Esophagus squamous epithelium (tissue), 4 donors: ENCODE measurements around the gene CTTNBP2.

Experiments used
- POLR2A ChIP-seq, 4 donors: fragments of 450-650 bp; IDR thresholded peaks; one replicate each; pipeline ENCODE4 v1.6.1; 2017; ENCODE audit warnings: antibody characterized with exemption in 4 of 4, mild to moderate bottlenecking in 4 of 4, moderate library complexity in 3 of 4
- TF ChIP-seq, protein P1 (sequence below), 6 experiments: fragments of 450-650 bp in 4 of 6; fragments of 200-600 bp in 2 of 6; sonication (generic) in 2 of 6; IDR thresholded peaks; one replicate each; pipeline ENCODE4 v1.5.1; 2016 to 2019; ENCODE audit warnings: antibody characterized with exemption in 6 of 6, mild to moderate bottlenecking in 4 of 6, moderate library complexity in 4 of 6

DNA sequence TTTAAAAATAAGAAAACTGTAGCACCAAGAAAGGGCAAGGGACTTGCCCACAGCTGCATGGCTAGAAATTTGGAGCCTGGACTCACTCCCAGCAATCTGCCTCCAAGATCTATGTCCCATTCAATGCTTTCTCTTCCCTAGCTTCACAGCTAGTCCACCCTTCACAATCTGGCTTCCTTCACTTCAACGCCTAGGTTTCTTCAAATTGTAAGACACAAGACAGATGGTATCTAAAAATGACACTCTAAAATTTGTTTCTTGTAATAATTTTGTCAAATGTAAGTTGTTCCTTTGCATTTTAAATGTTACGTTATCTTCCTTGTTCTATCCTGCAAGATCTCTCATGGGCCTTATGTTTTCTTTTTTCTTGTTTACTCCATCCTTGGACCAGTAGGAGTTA, 48.6 kb downstream of the CTTNBP2 start:
- TF ChIP-seq, protein P1, sequence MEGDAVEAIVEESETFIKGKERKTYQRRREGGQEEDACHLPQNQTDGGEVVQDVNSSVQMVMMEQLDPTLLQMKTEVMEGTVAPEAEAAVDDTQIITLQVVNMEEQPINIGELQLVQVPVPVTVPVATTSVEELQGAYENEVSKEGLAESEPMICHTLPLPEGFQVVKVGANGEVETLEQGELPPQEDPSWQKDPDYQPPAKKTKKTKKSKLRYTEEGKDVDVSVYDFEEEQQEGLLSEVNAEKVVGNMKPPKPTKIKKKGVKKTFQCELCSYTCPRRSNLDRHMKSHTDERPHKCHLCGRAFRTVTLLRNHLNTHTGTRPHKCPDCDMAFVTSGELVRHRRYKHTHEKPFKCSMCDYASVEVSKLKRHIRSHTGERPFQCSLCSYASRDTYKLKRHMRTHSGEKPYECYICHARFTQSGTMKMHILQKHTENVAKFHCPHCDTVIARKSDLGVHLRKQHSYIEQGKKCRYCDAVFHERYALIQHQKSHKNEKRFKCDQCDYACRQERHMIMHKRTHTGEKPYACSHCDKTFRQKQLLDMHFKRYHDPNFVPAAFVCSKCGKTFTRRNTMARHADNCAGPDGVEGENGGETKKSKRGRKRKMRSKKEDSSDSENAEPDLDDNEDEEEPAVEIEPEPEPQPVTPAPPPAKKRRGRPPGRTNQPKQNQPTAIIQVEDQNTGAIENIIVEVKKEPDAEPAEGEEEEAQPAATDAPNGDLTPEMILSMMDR (IDR thresholded peaks at IDR 0.05) = no peak
- no peak for TF ChIP-seq POLR2A (IDR thresholded peaks at IDR 0.05)
